ENCODE data around the gene ARHGAP12.

ARHGAP12 gene

DNA sequence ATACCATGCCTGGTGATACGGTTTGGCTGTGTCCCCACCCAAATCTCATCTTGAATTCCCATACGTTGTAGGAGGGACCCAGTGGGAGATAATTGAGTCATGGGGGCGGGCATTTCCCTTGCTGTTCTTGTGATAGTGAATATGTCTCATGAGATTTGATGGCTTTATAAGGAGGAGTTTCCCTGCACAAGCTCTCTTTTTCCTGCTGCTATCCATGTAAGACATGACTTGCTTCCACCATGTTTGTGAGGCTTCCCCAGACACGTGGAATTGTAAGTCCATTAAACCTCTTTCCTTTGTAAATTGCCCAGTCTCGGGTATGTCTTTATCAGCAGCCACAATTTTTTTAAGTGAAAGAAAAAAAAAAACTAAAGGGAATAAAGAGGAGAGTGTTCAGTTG, 152.5 kb downstream of the ARHGAP12 start:
- no peak overlapping the region for H3K27ac ChIP-seq (ENCODE audit: low read depth, low read length)
- H3K27me3 ChIP-seq (ENCODE audit: low read length), result no peaks in the 10 kb centered on the region
- no peaks in the 10 kb centered on the region for H3K36me3 ChIP-seq (ENCODE audit: low read length)
- no peaks in the 10 kb centered on the region for H3K9me3 ChIP-seq (ENCODE audit: insufficient read depth, low read length)
- no peaks in the 10 kb centered on the region for H3K79me2 ChIP-seq (ENCODE audit: insufficient read depth, low read length)
- H3F3A ChIP-seq (ENCODE audit: insufficient read depth), result no peaks in the 10 kb centered on the region
- no peak overlapping the region for H2AFZ ChIP-seq (ENCODE audit: low read depth, low read length, severe bottlenecking)
- no peaks in the 10 kb centered on the region for H3K9me2 ChIP-seq (replicated peaks; ENCODE audit: insufficient read depth, low read length)
- no peak overlapping the region for H3K9ac ChIP-seq (ENCODE audit: low read length)
- no peak for TF ChIP-seq EZH2phosphoT487 (conservative IDR thresholded peaks at IDR 0.05; ENCODE audit: low read length)
- TF ChIP-seq, protein P1, sequence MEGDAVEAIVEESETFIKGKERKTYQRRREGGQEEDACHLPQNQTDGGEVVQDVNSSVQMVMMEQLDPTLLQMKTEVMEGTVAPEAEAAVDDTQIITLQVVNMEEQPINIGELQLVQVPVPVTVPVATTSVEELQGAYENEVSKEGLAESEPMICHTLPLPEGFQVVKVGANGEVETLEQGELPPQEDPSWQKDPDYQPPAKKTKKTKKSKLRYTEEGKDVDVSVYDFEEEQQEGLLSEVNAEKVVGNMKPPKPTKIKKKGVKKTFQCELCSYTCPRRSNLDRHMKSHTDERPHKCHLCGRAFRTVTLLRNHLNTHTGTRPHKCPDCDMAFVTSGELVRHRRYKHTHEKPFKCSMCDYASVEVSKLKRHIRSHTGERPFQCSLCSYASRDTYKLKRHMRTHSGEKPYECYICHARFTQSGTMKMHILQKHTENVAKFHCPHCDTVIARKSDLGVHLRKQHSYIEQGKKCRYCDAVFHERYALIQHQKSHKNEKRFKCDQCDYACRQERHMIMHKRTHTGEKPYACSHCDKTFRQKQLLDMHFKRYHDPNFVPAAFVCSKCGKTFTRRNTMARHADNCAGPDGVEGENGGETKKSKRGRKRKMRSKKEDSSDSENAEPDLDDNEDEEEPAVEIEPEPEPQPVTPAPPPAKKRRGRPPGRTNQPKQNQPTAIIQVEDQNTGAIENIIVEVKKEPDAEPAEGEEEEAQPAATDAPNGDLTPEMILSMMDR (IDR thresholded peaks at IDR 0.05; ENCODE audit: insufficient read depth, low read length, poor library complexity, severe bottlenecking), result no peak
- no peak overlapping the region for H3K4me3 ChIP-seq (ENCODE audit: insufficient read depth, low read length, poor library complexity, severe bottlenecking)
- no peaks in the 10 kb centered on the region for H4K20me1 ChIP-seq (ENCODE audit: low read depth, low read length)
- no peak overlapping the region for H3K4me2 ChIP-seq (ENCODE audit: low read depth, low read length, poor library complexity, severe bottlenecking)

DNA sequence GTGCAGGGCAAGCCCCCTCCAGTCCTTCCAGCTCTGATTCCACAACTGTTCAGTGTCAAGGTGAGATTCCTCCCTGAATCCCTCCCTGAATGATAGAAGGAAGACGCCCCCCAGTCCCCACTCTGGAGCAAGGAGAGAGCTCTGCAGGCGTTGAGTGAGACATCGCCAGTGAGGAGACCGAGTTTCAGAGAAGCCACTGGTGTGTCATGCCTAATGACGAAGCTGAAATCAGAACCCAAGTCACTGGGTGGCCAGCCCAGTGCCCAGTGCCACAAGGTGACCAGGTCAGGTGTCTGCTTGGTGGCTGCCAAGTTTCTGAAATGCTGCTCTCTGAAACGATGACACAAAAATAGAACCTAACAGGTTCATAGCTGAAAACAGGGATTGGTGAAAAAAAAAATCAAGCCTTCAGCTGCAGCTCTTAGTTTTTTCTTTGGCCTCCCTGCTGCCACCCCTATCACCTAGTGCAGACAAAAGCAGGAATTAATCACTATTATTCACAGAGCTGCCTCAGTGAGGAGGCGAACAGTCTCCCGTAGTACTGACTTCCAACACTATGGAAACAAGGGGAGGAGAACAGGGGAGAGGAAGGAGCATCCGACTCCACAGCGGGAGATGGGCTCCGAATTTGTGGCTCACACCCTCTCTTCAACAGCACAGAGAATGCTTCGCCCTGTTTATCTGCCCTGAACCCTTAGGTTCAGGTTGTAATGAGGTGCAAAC, 153.5 kb downstream of the ARHGAP12 start:
- Histone ChIP-seq H3K9ac (ENCODE audit: low read length) (no peak overlapping the region), H3K27ac (ENCODE audit: low read depth, low read length) (no peak overlapping the region), H3F3A (ENCODE audit: insufficient read depth) (no peaks in the 10 kb centered on the region), H3K4me3 (ENCODE audit: insufficient read depth, low read length, poor library complexity, severe bottlenecking) (no peak overlapping the region), H3K9me3 (ENCODE audit: insufficient read depth, low read length) (no peaks in the 10 kb centered on the region), H3K36me3 (ENCODE audit: low read length) (no peaks in the 10 kb centered on the region), H4K20me1 (ENCODE audit: low read depth, low read length) (no peaks in the 10 kb centered on the region), H3K9me2 (replicated peaks; ENCODE audit: insufficient read depth, low read length) (no peaks in the 10 kb centered on the region), H3K4me2 (ENCODE audit: low read depth, low read length, poor library complexity, severe bottlenecking) (no peak overlapping the region), H3K27me3 (ENCODE audit: low read length) (no peaks in the 10 kb centered on the region), H2AFZ (ENCODE audit: low read depth, low read length, severe bottlenecking) (no peak overlapping the region), H3K79me2 (ENCODE audit: insufficient read depth, low read length) (no peaks in the 10 kb centered on the region)
- TF ChIP-seq, protein P1 (IDR thresholded peaks at IDR 0.05; ENCODE audit: insufficient read depth, low read length, poor library complexity, severe bottlenecking), result no peak
- TF ChIP-seq EZH2phosphoT487 (conservative IDR thresholded peaks at IDR 0.05; ENCODE audit: low read length), result no peak

GRCh38 chr10:31774299-31774900, 154.2 kb downstream of the ARHGAP12 start:
- Histone ChIP-seq H3K9ac (ENCODE audit: low read length) (no peak overlapping the region), H3K4me2 (ENCODE audit: low read depth, low read length, poor library complexity, severe bottlenecking) (no peak overlapping the region), H3K79me2 (ENCODE audit: insufficient read depth, low read length) (no peaks in the 10 kb centered on the region), H2AFZ (ENCODE audit: low read depth, low read length, severe bottlenecking) (no peak overlapping the region), H3K36me3 (ENCODE audit: low read length) (no peaks in the 10 kb centered on the region), H3K9me2 (replicated peaks; ENCODE audit: insufficient read depth, low read length) (no peaks in the 10 kb centered on the region), H3K9me3 (ENCODE audit: insufficient read depth, low read length) (no peaks in the 10 kb centered on the region), H3K27ac (ENCODE audit: low read depth, low read length) (no peak overlapping the region), H3K4me3 (ENCODE audit: insufficient read depth, low read length, poor library complexity, severe bottlenecking) (no peak overlapping the region), H3F3A (ENCODE audit: insufficient read depth) (no peaks in the 10 kb centered on the region), H4K20me1 (ENCODE audit: low read depth, low read length) (no peaks in the 10 kb centered on the region), H3K27me3 (ENCODE audit: low read length) (no peaks in the 10 kb centered on the region)
- TF ChIP-seq EZH2phosphoT487 (conservative IDR thresholded peaks at IDR 0.05; ENCODE audit: low read length), result no peak
- TF ChIP-seq, protein P1 (IDR thresholded peaks at IDR 0.05; ENCODE audit: insufficient read depth, low read length, poor library complexity, severe bottlenecking), result no peak

Measured in SU-DHL-6 (cell line).